GM12874 (cell line): ENCODE measurements around the gene LSS.

Source experiments
- CTCF ChIP-seq: IDR thresholded peaks from 2 replicates; pipeline ENCODE4 v1.5.1; 2011; ENCODE audit warnings: low read depth, mild to moderate bottlenecking, control low read depth, low read length, moderate library complexity; ENCODE audit not compliant: insufficient read depth

The LSS gene

GRCh38 chr21:46144464-46145070 lies 84.0 kb downstream of the LSS start:
- no peak for TF ChIP-seq CTCF

- TF ChIP-seq CTCF: no peak
Observed at GRCh38 chr21:46142582-46143473, 85.7 kb downstream of the LSS start.

GRCh38 chr21:46141767-46142581 lies 86.6 kb downstream of the LSS start:
- TF ChIP-seq CTCF: no peak

GRCh38 chr21:46139686-46140085 lies 88.9 kb downstream of the LSS start:
- TF ChIP-seq CTCF: no peak

GRCh38 chr21:46138383-46138970 lies 90.1 kb downstream of the LSS start:
- TF ChIP-seq CTCF: no peak
